ENCODE data around the gene TSPAN15. TPM values are rescaled to one million over a fixed set of nuclear protein-coding genes. Genes with fewer than 3 reads are reported as not detected.

Gene TSPAN15
- total RNA-seq, 1 donor from 2014 or later = 49.8 TPM

DNA sequence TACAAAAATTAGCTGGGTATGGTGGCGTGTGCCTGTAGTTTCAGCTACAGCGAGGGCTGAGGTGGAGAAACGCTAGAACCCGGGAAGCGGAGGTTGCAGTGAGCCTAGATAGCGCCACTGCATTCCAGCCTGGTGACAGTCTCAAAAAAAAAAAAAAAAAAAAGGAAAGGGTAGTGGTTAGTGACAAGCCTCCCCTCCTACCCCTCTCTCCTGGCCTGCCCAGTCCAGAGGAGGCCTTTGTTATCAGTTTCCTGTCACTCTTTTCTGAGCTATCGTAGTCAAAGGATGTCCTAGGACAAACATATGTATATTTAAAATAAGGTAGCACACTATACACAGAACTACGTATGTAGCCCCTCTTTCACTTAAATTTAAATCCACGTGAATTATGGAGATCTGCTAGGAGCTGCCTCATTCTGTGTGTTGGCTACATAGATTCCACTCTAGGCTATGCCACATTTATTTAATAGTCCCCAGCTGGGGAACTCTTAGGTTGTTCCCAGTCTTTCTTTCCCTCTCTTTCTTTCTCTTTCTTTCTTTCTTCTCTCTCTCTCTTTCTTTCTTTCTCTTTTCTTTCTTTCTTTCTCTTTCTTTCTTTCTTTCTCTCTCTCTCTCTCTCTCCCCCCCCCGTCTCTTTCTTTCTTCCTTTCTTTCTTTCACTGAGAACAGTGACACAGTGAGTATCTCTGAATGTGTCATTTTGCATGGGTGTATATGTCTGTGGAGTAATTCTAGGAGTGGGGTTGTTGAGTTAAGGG lies 3.9 kb downstream of the TSPAN15 start:
- H3K27me3 Mint-ChIP-seq (ENCODE audit: unreplicated experiment) = peaks cover 7% of the 10 kb centered on the region
- peaks cover 29% of the 10 kb centered on the region for H3K4me1 Mint-ChIP-seq (ENCODE audit: low read depth, unreplicated experiment)
- peaks cover 5% of the 10 kb centered on the region for H3K9me3 Mint-ChIP-seq (ENCODE audit: unreplicated experiment)
- no peak overlapping the region for H3K4me3 Mint-ChIP-seq (ENCODE audit: unreplicated experiment)
- H3K27ac Mint-ChIP-seq (ENCODE audit: unreplicated experiment) = no peak overlapping the region
- TF ChIP-seq, protein P1, sequence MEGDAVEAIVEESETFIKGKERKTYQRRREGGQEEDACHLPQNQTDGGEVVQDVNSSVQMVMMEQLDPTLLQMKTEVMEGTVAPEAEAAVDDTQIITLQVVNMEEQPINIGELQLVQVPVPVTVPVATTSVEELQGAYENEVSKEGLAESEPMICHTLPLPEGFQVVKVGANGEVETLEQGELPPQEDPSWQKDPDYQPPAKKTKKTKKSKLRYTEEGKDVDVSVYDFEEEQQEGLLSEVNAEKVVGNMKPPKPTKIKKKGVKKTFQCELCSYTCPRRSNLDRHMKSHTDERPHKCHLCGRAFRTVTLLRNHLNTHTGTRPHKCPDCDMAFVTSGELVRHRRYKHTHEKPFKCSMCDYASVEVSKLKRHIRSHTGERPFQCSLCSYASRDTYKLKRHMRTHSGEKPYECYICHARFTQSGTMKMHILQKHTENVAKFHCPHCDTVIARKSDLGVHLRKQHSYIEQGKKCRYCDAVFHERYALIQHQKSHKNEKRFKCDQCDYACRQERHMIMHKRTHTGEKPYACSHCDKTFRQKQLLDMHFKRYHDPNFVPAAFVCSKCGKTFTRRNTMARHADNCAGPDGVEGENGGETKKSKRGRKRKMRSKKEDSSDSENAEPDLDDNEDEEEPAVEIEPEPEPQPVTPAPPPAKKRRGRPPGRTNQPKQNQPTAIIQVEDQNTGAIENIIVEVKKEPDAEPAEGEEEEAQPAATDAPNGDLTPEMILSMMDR (IDR thresholded peaks at IDR 0.05; ENCODE audit: partially characterized antibody, unreplicated experiment) = no peak
- no peaks in the 10 kb centered on the region for H3K36me3 Mint-ChIP-seq (ENCODE audit: unreplicated experiment)
- no peak for DNase-seq

GRCh38 chr10:69456880-69457693 lies 5.8 kb downstream of the TSPAN15 start:
- peak overlapping the region; percentile 75 for H3K27ac Mint-ChIP-seq (ENCODE audit: unreplicated experiment)
- H3K36me3 Mint-ChIP-seq (ENCODE audit: unreplicated experiment) = no peaks in the 10 kb centered on the region
- TF ChIP-seq, protein P1 (IDR thresholded peaks at IDR 0.05; ENCODE audit: partially characterized antibody, unreplicated experiment) = no peak
- no peak for DNase-seq
- peaks cover 7% of the 10 kb centered on the region for H3K9me3 Mint-ChIP-seq (ENCODE audit: unreplicated experiment)
- peaks cover 31% of the 10 kb centered on the region for H3K4me1 Mint-ChIP-seq (ENCODE audit: low read depth, unreplicated experiment)
- peaks cover 9% of the 10 kb centered on the region for H3K27me3 Mint-ChIP-seq (ENCODE audit: unreplicated experiment)
- no peak overlapping the region for H3K4me3 Mint-ChIP-seq (ENCODE audit: unreplicated experiment)

DNA sequence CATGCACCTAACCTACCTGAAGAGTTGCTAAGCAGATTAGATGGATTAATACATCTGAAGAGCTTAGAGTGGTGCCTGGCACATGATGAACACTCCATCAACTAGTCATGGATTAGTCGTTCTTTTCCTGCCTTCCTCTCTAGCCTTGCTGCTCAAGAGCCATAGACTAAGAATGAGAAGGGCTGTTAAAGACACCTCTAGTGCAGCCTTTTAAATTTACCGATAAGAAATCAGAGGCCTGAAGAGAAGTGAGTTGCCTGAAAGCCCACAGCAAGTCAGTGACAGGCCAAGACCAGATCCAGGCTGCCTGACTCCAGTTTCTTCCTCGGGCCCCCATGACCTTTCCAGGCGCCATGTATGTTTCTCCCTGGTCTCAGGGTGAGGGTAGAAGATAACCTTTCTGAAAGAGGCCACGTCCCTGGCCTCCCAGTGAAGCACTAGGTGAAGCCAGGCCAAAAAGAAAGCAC lies 6.5 kb downstream of the TSPAN15 start:
- peaks cover 7% of the 10 kb centered on the region for H3K9me3 Mint-ChIP-seq (ENCODE audit: unreplicated experiment)
- H3K27me3 Mint-ChIP-seq (ENCODE audit: unreplicated experiment) = peaks cover 9% of the 10 kb centered on the region
- H3K4me1 Mint-ChIP-seq (ENCODE audit: low read depth, unreplicated experiment) = peaks cover 30% of the 10 kb centered on the region
- no peak overlapping the region for H3K27ac Mint-ChIP-seq (ENCODE audit: unreplicated experiment)
- DNase-seq = no peak
- TF ChIP-seq, protein P1 (IDR thresholded peaks at IDR 0.05; ENCODE audit: partially characterized antibody, unreplicated experiment) = no peak
- H3K4me3 Mint-ChIP-seq (ENCODE audit: unreplicated experiment) = no peak overlapping the region
- H3K36me3 Mint-ChIP-seq (ENCODE audit: unreplicated experiment) = no peaks in the 10 kb centered on the region

- H3K27ac Mint-ChIP-seq (ENCODE audit: unreplicated experiment) = no peak overlapping the region
These were observed 7.3 kb downstream of the TSPAN15 start for GRCh38 chr10:69458430-69459100.

More at GRCh38 chr10:69458430-69459100, 7.3 kb downstream of the TSPAN15 start:
- Mint-ChIP-seq H3K4me1 (ENCODE audit: low read depth, unreplicated experiment) (peaks cover 31% of the 10 kb centered on the region), H3K36me3 (ENCODE audit: unreplicated experiment) (no peaks in the 10 kb centered on the region), H3K27me3 (ENCODE audit: unreplicated experiment) (peaks cover 11% of the 10 kb centered on the region), H3K4me3 (ENCODE audit: unreplicated experiment) (no peak overlapping the region), H3K9me3 (ENCODE audit: unreplicated experiment) (peaks cover 7% of the 10 kb centered on the region)
- TF ChIP-seq, protein P1 (IDR thresholded peaks at IDR 0.05; ENCODE audit: partially characterized antibody, unreplicated experiment) = no peak
- peak; percentile 47 for DNase-seq
